HG03558 (cell line): ENCODE measurements around the gene ZFAND3.

Source experiments
- ATAC-seq: cut with Tn5 transposase; IDR thresholded peaks from one replicate; pipeline ENCODE4 v1.9.1; 2021; ENCODE audit warnings: moderate number of reproducible peaks; ENCODE audit not compliant: unreplicated experiment; ENCODE audit errors: extremely low read depth

The ZFAND3 gene

DNA sequence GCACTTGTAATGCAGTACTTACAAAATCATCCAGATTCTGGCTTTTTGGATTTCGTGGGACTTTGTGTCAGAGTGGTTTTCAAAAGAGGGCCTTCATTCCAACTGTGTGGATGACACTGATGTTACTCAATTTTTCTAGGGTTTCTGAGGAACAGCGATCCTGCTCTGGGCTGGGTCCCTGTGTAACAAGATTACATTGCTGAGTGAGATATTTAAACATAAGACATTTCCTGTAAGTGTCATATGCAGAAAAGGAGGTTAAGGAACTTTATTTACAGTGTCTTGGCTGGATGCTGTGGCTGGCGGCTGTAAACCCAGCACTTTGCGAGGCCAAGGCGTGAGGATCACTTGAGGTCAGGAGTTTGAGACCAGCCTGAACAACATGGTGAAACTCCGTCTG, 6.7 kb downstream of the ZFAND3 start:
- no peak for ATAC-seq

DNA sequence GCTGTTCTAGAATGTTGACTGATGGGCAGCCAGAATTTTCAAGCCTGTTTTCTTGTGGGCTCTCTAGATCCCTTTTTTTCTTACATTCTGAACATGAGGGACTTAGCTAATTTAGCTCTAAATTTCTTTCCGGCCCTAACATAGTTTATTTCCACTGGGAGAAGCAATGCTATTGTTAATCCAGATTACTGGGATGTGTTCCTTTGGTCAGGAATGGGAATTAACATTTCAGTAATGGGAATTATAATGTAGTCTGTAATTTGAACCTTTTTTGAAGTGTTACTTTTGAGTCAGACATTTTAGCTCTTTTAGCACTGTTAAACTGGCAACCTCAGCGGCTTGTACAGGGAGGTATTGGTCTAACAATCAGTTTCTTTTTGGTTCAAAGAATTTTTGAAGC, 7.5 kb downstream of the ZFAND3 start:
- no peak for ATAC-seq

DNA sequence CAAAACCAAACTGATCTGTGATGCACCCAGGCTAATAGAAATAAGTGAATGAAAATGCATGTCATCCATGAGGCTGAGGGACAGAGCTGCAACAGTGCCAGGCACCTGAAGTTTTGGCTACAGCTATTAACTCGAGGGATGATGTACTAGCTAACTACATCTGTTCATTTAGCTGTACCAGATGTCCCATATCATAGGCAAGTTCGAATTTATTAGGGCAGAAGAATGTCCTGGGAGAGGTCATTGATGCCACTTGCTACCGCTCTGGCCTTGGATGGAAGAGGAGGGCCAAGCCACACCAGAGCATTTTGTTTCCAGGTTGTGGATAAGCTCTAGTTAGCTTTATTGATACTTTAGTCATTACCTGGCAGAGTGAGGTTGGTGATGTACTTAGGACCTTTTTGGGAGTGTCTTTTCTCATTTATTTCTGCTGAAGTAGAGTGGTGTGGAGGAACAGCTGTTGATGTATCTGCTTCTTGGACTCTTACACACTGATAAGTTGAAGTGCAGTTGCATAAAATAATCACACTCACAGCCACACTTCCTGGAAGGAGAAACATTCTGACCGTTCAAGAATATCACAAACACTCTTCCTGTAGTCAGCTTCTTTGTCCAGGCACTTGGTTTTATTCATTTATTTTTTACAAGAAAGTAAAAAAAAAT, 8.2 kb downstream of the ZFAND3 start:
- no peak for ATAC-seq

DNA sequence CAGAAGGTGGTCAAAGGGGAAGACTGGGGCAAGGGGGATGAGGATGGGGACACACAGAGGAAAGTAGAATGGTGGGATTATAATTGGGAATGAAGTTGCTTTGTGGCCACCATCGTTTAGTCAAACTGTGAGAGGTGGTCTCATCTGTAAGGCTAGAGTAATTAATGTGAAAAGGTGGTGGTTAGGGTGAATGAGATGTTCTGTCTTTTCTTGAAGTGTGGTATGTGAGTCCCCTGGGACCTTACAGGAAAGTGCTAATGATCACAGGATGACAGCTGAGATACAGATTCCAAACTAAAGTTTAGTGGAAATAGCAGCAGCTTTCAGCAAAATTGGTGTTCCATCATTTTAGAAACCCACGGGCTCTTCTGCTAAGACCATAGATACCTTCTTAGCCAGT, 10.7 kb downstream of the ZFAND3 start:
- no peak for ATAC-seq

DNA sequence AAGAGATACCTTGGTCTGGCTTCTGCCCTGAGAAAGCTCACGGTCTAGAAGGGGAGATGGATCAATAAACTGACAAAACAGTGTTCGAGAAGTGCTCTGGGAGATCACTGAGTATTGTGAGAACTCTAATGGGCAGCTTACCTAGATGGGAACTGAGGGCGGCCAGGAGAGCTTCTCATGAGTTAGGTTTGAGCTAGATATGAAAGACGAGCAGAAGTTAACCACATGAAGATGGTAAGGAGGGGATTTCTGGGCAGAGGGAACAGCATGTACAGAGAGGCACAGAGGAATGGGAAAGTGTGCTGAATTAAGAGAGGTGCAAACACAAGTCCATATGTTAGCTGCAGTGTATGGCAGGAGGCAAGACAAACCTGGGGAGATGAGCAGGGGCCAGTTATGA, 11.9 kb downstream of the ZFAND3 start:
- no peak for ATAC-seq

- no peak for ATAC-seq
These were observed 16.4 kb downstream of the ZFAND3 start for GRCh38 chr6:37835923-37836322.

- no peak for ATAC-seq
These were observed 18.8 kb downstream of the ZFAND3 start for GRCh38 chr6:37838219-37838921.

DNA sequence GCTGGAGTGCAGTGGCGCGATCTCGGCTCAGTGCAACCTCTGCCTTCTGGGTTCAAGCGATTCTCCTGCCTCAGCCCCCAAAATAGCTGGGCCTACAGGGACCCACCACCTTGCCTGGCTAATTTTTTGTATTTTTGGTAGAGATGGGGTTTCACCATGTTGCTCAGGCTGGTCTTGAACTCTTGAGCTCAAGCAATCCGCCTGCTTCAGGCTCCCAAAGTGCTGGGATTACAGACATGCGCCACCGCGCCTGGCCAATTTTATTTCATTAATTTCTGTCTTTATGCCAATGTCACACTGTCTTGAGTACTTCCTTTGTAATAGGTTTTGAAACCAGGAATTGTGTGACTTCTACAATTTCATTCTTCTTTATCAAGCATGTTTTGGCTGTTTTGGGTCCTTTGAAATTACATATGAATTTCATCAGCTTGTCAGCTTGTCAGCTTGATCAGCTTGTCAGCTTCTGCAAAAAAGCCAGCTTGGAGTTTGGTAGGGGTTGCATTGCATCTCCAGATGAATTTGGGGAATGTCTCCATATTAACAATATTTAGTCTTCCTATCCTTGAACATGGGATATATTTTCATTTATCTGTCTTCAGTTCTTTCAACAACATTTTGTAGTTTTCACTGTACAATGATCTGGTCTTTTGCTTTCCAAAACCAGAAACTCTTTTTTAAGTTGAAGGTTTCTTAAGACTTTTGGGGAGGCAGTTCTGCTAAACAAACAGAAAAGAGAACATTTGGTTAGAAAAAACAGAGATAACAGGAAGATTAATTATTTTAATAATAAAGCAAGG, 20.8 kb downstream of the ZFAND3 start:
- no peak for ATAC-seq

- ATAC-seq = no peak
These were observed 21.4 kb downstream of the ZFAND3 start for GRCh38 chr6:37840940-37841300.

DNA sequence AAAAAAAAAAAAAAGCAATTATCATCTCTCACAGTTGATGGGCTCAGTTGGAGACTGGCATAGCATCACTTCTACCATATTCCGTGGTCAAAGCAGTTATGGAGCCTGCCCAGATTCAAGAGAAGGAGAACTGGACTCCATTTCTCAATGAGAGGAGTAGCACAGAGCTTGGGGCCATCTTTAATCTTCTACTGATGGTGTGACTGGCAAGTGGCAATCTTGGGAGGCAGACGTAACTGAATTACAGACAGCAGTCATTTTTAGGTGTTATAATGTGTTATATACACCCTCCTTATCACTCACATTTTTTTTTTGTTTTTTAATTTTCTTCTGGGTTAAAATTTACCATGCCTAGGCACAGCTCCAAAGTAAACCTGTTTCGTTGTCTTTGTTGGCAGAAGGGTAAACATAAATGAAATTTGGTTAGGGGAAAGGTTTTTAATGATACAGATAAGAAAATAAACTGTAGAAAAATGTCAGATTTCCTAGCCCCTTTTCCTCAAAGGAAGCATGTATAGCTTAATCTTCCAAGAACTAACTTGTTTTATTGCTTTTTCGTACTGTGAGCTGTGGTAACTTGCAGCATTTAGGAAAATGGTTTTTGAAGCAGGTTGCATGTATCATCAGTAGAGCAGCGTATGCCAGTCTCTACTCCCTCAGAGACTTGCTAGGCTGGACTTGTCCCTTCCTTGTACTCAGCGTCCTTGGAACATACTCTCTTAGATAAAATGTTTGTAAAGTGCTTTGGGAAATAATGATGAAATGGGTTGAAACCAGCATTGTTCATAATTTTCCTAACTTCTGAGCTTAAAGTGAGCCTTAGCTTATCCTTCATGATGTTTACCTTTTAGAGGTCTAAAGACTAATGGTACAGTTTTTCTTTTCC, 25.7 kb downstream of the ZFAND3 start:
- ATAC-seq = no peak

DNA sequence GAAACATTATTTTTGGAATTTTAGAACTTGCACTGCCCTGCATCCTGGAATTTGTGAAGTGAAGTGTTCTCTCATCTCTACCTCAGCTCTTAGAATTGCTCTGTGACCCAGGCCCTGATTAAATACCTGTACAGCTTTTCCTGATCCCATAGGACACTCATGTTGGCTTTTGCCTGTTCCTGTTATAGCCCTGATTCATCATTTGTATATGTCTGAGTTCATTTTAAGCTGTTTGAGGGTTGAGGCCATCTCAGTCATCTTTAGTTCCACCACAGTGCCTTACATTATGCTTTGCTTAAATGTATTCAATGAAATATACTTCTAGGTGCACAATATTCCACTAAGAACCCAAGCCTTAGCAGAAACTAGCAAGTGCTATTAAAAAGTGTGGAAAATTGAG, 26.4 kb downstream of the ZFAND3 start:
- ATAC-seq = no peak

DNA sequence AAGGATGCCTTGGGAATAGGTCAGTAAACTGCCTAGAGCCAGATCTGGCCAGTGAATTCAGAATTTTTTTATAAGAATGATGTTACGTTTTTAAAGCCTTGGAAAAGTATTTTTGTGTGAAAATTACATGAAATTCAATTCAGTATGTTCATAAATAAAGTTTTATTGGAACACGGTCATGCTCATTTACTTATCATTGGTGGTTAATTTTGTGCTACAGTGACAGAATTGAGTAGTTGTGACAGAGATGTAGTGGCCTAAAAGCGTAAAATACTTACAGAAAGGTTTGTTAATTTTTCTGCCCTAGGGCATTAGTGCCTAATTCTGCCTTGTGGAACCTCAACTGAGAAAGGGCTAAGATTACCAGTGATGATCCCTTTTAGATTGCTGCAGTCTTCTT, 28.2 kb downstream of the ZFAND3 start:
- ATAC-seq = no peak

DNA sequence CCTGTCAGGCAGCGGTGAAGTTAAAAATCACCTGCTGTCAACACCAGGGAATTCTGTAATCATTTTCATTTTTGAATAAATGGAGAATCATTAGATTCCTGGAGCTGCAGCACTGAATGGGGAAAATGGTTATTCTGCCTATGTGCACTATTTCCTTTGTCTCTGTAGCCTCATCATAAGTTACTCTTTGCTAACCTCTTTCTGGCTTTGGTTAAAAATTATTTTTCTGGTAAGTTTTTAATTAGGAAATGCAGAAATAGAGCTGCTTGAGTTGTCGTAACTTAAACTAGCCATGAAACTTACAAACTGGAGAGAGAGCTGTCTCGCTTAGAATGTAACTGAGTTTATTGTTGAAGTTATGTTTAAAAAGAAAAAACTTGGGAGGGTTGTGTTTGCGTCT, 28.8 kb downstream of the ZFAND3 start:
- ATAC-seq = no peak

DNA sequence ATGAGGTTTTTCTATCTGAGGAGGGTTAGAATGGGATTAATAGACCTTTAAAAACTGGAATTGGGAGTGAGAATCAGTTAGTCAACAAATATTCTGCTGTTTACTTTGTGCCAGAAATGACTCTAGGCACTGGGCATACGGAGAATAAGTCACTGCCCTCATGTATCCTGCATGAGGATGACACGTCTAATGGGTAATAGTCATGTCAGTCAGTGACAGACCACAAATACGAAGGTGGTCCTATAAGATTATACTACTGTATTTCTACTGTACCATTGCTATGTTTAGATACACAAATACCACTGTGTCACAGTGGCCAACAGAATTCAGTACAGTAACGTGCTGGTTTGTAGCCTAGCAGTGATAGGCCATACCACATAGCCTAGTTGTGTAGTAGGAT, 30.7 kb downstream of the ZFAND3 start:
- ATAC-seq = no peak

DNA sequence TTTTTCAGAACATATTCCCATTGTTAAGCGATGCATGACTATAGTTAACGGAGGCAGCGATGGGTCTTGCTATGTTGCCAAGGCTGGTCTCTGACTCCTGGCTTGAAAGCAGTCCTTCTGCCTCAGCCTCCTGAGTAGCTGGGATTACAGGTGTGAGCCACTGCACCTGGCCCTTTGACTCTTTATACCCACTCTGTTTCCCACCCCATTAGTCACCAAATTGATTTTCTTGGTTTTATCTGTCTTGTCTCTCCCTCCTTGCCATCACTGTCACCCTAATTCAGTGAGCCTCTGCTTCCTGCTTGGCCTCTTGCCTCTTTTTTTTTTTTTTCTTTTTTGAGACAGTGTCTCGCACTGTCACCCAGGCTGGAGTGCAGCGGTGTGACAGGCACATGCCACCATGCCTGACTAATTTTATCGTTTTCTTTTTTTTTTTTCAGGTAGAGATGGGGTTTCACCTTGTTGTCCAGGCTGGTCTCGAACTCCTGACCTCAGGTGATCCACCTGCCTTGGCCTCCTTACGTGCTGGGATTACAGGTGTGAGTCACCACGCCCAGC, 31.3 kb downstream of the ZFAND3 start:
- ATAC-seq = no peak

DNA sequence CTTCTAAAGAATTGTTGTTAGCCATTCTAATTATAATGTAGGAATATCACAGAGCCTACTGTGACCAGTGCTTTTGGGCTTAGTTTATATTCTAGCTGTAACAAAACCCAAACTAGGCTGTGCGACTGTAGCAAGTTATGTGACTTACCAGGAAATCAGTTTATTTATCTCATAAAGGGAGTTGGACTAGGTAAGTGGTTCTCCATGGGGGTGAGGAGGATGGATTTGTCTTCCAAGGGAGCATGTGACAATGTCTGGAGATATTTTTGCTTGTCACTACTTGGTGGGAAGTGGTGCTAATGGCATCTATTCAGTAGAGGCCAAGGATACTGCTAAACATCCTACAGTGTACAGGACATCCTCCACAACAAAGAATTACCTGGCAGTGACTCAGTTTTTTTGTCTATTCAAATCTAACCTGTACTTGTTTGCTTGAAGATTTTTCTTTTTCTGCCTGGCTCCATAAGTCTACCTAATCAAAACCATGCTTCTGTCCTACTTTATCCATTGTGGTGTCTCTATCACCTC, 32.5 kb downstream of the ZFAND3 start:
- no peak for ATAC-seq

- no peak for ATAC-seq
These were observed 36.8 kb downstream of the ZFAND3 start for GRCh38 chr6:37856285-37856684.

DNA sequence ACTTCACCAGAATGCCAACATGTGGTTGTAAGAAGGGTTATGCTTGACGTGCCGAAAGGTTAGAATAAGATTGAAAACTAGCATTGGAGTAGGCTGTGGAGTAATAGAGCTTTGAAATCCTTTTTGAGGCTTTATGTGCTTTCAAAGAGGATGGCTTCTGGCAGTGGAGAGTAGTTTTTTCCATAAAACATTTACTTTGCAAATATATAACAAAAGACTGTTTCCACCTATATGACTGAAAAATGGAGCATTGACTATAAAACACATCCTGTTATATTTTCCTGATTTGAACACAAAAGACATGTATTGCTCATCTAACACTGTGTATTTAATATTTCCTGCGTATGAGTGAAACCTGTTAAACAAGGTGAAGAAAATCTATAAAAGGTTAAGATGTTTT, 38.8 kb downstream of the ZFAND3 start:
- no peak for ATAC-seq

DNA sequence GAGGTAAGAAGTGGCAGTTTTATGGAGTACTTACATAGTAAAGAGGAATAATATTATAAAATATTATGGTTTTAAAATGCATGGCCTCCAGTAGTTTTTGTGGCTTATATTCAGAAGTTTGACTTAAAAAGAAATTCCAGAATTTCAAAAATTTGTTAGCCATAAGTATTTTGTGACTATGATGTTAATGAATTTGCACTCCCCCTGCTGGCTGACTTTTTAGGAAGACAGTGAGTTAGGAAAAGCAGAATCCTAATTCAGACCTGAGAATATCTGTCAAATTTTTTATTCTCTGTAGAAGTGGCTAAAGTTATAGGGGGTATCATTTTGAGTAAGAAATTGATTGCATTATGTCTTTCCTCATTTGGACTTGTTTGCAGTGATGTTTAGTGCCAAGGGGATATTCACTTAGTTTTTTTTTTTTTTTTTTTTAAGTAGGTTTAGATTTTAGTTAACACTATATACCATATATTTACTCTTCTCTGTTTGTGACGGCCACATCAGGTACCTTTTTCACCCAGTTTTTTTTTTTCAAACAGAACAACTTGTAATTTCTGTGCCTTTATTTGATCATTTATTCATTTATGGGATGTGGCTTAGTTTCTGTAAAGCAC, 40.8 kb downstream of the ZFAND3 start:
- no peak for ATAC-seq

- ATAC-seq = no peak
These were observed 41.9 kb downstream of the ZFAND3 start for GRCh38 chr6:37861452-37861851.
